Ovary (tissue), 3 donors: ENCODE data around the gene BBX.

ENCODE experiments used
- EP300 ChIP-seq: sonication (generic); formaldehyde crosslinking; IDR thresholded peaks from one replicate; pipeline ENCODE4 v1.6.1; 2017; ENCODE audit warnings: antibody characterized with exemption
- TF ChIP-seq, protein P1 (sequence below), 3 donors: fragments of 450-650 bp in 2 of 3; fragments of 200-600 bp in 1 of 3; IDR thresholded peaks; one replicate each; pipeline versions ENCODE4 v1.5.1 to v1.8.0; 2016 to 2022; ENCODE audit warnings: antibody characterized with exemption in 3 of 3, mild to moderate bottlenecking in 1 of 3
- donor health status: DM: no; HTN: no; CAD: no.

DNA sequence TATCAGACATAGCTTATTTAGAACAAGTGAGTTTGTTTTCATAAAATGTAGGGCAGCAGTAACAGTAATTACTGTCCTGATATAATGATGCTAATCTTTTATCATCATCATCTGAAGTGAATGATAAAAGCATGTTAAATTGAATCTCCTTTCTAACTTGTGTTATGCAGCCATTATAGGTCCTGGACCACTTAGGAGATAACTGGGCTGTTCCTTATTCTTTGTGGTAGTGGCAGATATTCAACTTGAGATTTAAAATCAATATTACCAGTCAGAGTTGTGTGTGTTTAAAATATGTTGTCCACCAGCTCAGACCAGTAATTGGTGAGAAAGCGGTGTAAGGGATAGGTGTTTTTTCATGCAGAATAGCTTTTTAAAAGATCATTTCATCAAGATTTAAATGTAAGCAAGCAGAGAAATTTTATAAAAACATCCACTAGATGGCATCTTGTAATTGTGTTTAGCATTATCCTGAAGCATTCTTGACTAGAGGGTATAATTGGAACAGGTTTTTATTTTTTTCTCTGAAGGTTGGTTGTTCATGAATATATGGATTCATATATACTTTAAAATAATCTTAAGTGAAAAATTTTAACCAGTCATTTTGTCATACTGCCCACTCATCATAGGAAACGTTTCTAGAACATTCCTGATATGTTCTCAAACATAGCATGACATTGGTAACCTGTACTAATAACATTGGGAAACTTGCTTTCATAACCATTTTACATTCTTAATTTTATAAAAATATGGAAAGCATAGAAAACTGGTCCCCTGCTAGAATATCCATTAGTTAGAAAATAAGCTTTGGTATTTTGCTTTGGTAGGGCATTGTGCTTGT, 153.9 kb downstream of the BBX start:
- TF ChIP-seq, protein P1, sequence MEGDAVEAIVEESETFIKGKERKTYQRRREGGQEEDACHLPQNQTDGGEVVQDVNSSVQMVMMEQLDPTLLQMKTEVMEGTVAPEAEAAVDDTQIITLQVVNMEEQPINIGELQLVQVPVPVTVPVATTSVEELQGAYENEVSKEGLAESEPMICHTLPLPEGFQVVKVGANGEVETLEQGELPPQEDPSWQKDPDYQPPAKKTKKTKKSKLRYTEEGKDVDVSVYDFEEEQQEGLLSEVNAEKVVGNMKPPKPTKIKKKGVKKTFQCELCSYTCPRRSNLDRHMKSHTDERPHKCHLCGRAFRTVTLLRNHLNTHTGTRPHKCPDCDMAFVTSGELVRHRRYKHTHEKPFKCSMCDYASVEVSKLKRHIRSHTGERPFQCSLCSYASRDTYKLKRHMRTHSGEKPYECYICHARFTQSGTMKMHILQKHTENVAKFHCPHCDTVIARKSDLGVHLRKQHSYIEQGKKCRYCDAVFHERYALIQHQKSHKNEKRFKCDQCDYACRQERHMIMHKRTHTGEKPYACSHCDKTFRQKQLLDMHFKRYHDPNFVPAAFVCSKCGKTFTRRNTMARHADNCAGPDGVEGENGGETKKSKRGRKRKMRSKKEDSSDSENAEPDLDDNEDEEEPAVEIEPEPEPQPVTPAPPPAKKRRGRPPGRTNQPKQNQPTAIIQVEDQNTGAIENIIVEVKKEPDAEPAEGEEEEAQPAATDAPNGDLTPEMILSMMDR (IDR thresholded peaks at IDR 0.05) = peak in 2 of 3 donors; percentile 27 to 40
- TF ChIP-seq EP300 = no peak
